Keratinocyte (primary cell): Measurements from ENCODE around the gene E2F3. TPM values are rescaled to one million over a fixed set of nuclear protein-coding genes. Genes with fewer than 3 reads are reported as not detected.

Experiments
- DNase-seq: peaks from one replicate; pipeline ENCODE4 v3.0.0-alpha.2; 2011; ENCODE audit warnings: low read depth, missing footprints, low spot score
- FAIRE-seq: peaks from 2 replicates; lab custom pipeline; 2011; peaks lifted over from hg19 to GRCh38; lab: Jason Lieb, UNC
- H2AFZ ChIP-seq: 2 replicates; pipeline ENCODE4 v1.6.0; 2012; ENCODE audit warnings: low read length, control low read depth, inconsistent platforms; ENCODE audit not compliant: control insufficient read depth
- H3K27ac ChIP-seq: 2 replicates; pipeline ENCODE4 v1.5.1; 2011; ENCODE audit warnings: low read length; ENCODE audit not compliant: control insufficient read depth, insufficient read depth
- H3K27me3 ChIP-seq: 3 replicates; pipeline ENCODE4 v1.6.0; 2011; ENCODE audit warnings: low read length; ENCODE audit not compliant: control insufficient read depth, insufficient read depth; ENCODE audit errors: extremely low read depth
- H3K36me3 ChIP-seq, 2 experiments: 2 replicates in 1 of 2; 3 replicates in 1 of 2; pipeline ENCODE4 v1.5.1; 2011; ENCODE audit warnings: low read length in 2 of 2, mild to moderate bottlenecking in 1 of 2; ENCODE audit not compliant: control insufficient read depth in 2 of 2, insufficient read depth in 2 of 2; ENCODE audit errors: extremely low read depth in 1 of 2
- H3K4me1 ChIP-seq: 3 replicates; pipeline ENCODE4 v1.5.1; 2011; ENCODE audit warnings: low read length; ENCODE audit not compliant: control insufficient read depth, insufficient read depth; ENCODE audit errors: extremely low read depth
- H3K4me2 ChIP-seq: 3 replicates; pipeline ENCODE4 v1.6.0; 2011; ENCODE audit warnings: low read depth, low read length; ENCODE audit not compliant: control insufficient read depth, insufficient read depth; ENCODE audit errors: extremely low read depth
- H3K4me3 ChIP-seq, 3 experiments: fragments of 200-600 bp in 1 of 3; sonication (generic) in 1 of 3; 2 replicates in 2 of 3; 3 replicates in 1 of 3; pipeline ENCODE4 v1.5.1; 2011 to 2016; ENCODE audit warnings: low read length in 3 of 3, mild to moderate bottlenecking in 3 of 3, control low read depth in 2 of 3, inconsistent platforms in 1 of 3, low read depth in 1 of 3, mixed read lengths in 1 of 3, mixed run types in 1 of 3, moderate library complexity in 1 of 3; ENCODE audit not compliant: control insufficient read depth in 2 of 3, insufficient read depth in 2 of 3; ENCODE audit errors: extremely low read depth in 1 of 3
- H3K79me2 ChIP-seq: 2 replicates; pipeline ENCODE4 v1.6.0; 2012; ENCODE audit warnings: low read length; ENCODE audit not compliant: control insufficient read depth, insufficient read depth
- H3K9ac ChIP-seq: 3 replicates; pipeline ENCODE4 v1.6.0; 2011; ENCODE audit warnings: low read length; ENCODE audit not compliant: control insufficient read depth, insufficient read depth; ENCODE audit errors: extremely low read depth
- H3K9me1 ChIP-seq: 3 replicates; pipeline ENCODE4 v1.6.0; 2011; ENCODE audit warnings: low read length; ENCODE audit not compliant: control insufficient read depth, insufficient read depth; ENCODE audit errors: extremely low read depth
- H3K9me3 ChIP-seq: 2 replicates; pipeline ENCODE4 v1.5.1; 2012; ENCODE audit warnings: low read depth, low read length; ENCODE audit not compliant: control insufficient read depth
- H4K20me1 ChIP-seq: 3 replicates; pipeline ENCODE4 v1.6.0; 2011; ENCODE audit warnings: low read length; ENCODE audit not compliant: control insufficient read depth, insufficient read depth; ENCODE audit errors: extremely low read depth
- EZH2 ChIP-seq: IDR thresholded peaks from one replicate; pipeline ENCODE4 v1.6.1; 2012; ENCODE audit warnings: inconsistent platforms, mild to moderate bottlenecking, low read length, moderate library complexity
- dilution Hi-C: fragments of 300-500 bp; cut with MboI; formaldehyde crosslinking; loops from one replicate; pipeline ENCODE4 v1.7.0; 2020; ENCODE audit warnings: low sequenced_read_pairs; ENCODE audit not compliant: extremely low pct_ligation_motif_present
- polyA plus RNA-seq, 5 experiments: library from polyadenylated mRNA; depleted of rRNA in 3 of 5; stranded (reverse) in 3 of 5; stranded (forward) in 1 of 5; unstranded in 1 of 5; fragments of >200 nt; gene quantifications; 1 replicate in 1 of 5; 2 replicates in 3 of 5; 3 replicates in 1 of 5; pipeline versions ENCODE4 v1.2.1 to v1.2.3, GENCODE V29; 2011 to 2012; ENCODE audit warnings: missing spikeins in 2 of 5, low read depth in 1 of 5, low replicate concordance in 1 of 5
- TF ChIP-seq, protein P1 (sequence below), 3 experiments: IDR thresholded peaks in 1 of 3; conservative IDR thresholded peaks in 1 of 3; optimal IDR thresholded peaks in 1 of 3; 2 replicates in 2 of 3; 3 replicates in 1 of 3; pipeline versions ENCODE3 to v1.5.1; 2011; ENCODE audit warnings: low read length in 3 of 3, mild to moderate bottlenecking in 3 of 3, moderate library complexity in 2 of 3, control low read depth in 1 of 3, inconsistent platforms in 1 of 3; ENCODE audit not compliant: insufficient read depth in 2 of 3; ENCODE audit errors: extremely low read depth in 1 of 3

Gene E2F3
- polyA plus RNA-seq, 1 donor (not counting 4 experiments of a cell fraction or from before 2014, with no cell fraction given): 14.6 TPM

DNA sequence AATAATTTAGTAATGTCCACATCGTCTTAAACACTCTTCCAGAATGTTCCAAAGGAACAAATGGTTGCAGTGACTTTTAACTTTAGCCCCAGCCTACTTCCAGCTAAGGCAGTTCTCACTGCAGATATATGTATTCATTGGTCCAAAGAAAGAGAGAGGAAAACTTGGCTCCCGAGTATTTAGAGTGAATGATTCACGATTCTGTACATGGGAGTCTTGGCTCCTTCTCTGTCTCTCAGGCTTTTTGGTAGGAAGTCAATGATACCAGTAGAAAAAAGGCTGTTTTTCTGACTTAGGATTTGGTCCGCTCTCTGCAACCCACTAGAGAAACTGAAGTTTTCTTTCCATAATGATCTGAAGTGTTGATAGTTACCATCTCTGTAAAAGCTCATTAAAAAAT is 38.6 kb downstream of the E2F3 start:
- TF ChIP-seq, protein P1, sequence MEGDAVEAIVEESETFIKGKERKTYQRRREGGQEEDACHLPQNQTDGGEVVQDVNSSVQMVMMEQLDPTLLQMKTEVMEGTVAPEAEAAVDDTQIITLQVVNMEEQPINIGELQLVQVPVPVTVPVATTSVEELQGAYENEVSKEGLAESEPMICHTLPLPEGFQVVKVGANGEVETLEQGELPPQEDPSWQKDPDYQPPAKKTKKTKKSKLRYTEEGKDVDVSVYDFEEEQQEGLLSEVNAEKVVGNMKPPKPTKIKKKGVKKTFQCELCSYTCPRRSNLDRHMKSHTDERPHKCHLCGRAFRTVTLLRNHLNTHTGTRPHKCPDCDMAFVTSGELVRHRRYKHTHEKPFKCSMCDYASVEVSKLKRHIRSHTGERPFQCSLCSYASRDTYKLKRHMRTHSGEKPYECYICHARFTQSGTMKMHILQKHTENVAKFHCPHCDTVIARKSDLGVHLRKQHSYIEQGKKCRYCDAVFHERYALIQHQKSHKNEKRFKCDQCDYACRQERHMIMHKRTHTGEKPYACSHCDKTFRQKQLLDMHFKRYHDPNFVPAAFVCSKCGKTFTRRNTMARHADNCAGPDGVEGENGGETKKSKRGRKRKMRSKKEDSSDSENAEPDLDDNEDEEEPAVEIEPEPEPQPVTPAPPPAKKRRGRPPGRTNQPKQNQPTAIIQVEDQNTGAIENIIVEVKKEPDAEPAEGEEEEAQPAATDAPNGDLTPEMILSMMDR (optimal IDR thresholded peaks at IDR 0.05 in 1 of 3, IDR thresholded peaks at IDR 0.05 in 1 of 3, conservative IDR thresholded peaks at IDR 0.05 in 1 of 3; ENCODE audit: extremely low read depth in 1 of 3, insufficient read depth in 2 of 3, low read length in 3 of 3): no peak
- TF ChIP-seq EZH2: no peak
- FAIRE-seq (no peak), DNase-seq (no peak)
- H3K4me3 ChIP-seq: no peak overlapping the region
- H3K4me1 ChIP-seq: no peaks in the 10 kb centered on the region
- H3K9me1 ChIP-seq: peaks cover 3% of the 10 kb centered on the region
- H3K27me3 ChIP-seq: no peaks in the 10 kb centered on the region
- no peaks in the 10 kb centered on the region for H3K9me3 ChIP-seq
- H3K27ac ChIP-seq: no peak overlapping the region
- H4K20me1 ChIP-seq: no peaks in the 10 kb centered on the region
- no peak overlapping the region for H3K9ac ChIP-seq
- no peak overlapping the region for H2AFZ ChIP-seq
- peaks cover 0 to 7% of the 10 kb centered on the region in 2 experiments for H3K36me3 ChIP-seq
- dilution Hi-C loops: no loop called here
- H3K79me2 ChIP-seq: peaks cover 82% of the 10 kb centered on the region
- no peak overlapping the region for H3K4me2 ChIP-seq

DNA sequence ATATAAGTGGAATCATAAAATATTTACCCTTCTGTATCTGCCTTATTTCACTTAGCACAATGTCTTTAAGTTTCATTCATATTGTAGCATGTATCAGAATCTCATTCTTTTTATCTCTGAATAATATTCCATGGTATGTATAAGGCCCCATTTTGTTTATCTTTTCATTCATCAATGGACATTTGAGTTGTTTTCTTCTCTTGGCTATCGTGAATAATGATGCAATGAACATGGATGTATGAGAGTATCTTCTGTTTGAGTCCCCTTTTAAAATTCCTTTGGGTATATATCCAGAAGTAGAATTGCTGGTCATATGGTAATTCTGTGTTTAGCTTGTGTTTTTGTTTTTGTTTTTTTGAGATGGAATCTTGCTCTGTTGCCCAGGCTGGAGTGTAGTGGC is 39.6 kb downstream of the E2F3 start:
- DNase-seq (no peak), FAIRE-seq (no peak)
- H2AFZ ChIP-seq: no peak overlapping the region
- H3K9me1 ChIP-seq: peaks cover 3% of the 10 kb centered on the region
- H4K20me1 ChIP-seq: no peaks in the 10 kb centered on the region
- no peaks in the 10 kb centered on the region for H3K4me1 ChIP-seq
- H3K4me2 ChIP-seq: no peak overlapping the region
- no peak overlapping the region for H3K27ac ChIP-seq
- dilution Hi-C loops: no loop called here
- H3K36me3 ChIP-seq: peaks cover 0 to 12% of the 10 kb centered on the region in 2 experiments
- peaks cover 88% of the 10 kb centered on the region for H3K79me2 ChIP-seq
- H3K27me3 ChIP-seq: no peaks in the 10 kb centered on the region
- H3K4me3 ChIP-seq: no peak overlapping the region
- H3K9me3 ChIP-seq: no peaks in the 10 kb centered on the region
- TF ChIP-seq, protein P1 (optimal IDR thresholded peaks at IDR 0.05 in 1 of 3, IDR thresholded peaks at IDR 0.05 in 1 of 3, conservative IDR thresholded peaks at IDR 0.05 in 1 of 3; ENCODE audit: extremely low read depth in 1 of 3, insufficient read depth in 2 of 3, low read length in 3 of 3): no peak
- no peak for TF ChIP-seq EZH2
- H3K9ac ChIP-seq: no peak overlapping the region
